Measurements from ENCODE around the gene CFAP90.

DNA sequence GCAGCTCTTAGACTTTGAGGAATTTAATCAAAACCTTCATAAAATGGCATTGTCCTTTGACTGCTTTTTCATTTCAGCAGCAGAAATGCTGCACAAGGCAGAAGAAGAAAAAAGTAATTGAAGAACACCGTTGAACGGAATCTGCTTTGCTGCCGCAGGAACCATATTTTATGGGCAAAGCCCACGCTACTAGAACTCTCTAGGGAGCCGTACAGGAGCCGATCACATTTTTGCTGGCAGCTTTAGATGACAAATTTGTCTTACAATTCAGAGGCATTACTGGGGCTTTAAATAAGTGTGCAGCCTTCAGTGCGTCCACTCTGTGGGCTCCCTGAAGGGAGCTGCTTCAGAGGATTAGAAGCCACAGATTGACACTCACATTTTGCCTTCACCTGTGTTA lies 5.4 kb downstream of the CFAP90 start:
- TF ChIP-seq, protein P1, sequence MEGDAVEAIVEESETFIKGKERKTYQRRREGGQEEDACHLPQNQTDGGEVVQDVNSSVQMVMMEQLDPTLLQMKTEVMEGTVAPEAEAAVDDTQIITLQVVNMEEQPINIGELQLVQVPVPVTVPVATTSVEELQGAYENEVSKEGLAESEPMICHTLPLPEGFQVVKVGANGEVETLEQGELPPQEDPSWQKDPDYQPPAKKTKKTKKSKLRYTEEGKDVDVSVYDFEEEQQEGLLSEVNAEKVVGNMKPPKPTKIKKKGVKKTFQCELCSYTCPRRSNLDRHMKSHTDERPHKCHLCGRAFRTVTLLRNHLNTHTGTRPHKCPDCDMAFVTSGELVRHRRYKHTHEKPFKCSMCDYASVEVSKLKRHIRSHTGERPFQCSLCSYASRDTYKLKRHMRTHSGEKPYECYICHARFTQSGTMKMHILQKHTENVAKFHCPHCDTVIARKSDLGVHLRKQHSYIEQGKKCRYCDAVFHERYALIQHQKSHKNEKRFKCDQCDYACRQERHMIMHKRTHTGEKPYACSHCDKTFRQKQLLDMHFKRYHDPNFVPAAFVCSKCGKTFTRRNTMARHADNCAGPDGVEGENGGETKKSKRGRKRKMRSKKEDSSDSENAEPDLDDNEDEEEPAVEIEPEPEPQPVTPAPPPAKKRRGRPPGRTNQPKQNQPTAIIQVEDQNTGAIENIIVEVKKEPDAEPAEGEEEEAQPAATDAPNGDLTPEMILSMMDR (IDR thresholded peaks at IDR 0.05): no peak
- no peak for TF ChIP-seq POLR2AphosphoS5 (IDR thresholded peaks at IDR 0.05)

All from stomach (tissue), 4 donors.